HG03442 (cell line): ENCODE data around the gene HAL.

ENCODE experiments used
- ATAC-seq: cut with Tn5 transposase; IDR thresholded peaks from one replicate; pipeline ENCODE4 v1.9.1; 2021; ENCODE audit warnings: mild to moderate bottlenecking, moderate library complexity; ENCODE audit not compliant: unreplicated experiment

The HAL gene

DNA sequence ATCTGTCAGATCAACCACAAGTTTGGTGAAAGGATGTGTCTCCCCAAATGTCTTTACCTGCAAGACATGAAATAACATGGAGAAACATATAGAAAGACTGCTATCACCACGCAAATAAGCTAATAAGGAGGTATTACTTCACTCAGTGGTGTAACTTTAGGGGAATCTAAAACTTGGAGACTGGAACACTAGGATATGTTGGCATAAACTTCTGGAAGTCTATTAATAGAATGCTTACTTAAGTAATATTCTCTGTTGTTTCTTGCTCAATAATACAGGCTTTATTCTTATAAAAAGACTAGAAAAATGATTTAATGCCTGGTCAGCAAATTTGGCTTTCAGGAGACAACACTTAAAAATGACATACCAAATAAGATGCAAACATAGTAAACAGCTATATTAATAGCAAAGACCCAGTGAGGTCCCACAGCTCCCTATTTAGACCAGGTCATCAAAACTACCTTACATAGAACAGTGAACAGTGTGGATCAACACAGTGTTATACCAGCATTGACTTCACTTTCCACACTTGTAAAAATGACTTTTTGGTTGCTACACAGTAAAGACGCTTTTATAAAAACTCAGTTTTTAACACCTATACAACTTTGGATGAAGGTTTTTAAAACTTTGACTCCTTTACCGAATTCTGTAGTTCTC, 18.9 kb upstream of the HAL start:
- no peak for ATAC-seq

DNA sequence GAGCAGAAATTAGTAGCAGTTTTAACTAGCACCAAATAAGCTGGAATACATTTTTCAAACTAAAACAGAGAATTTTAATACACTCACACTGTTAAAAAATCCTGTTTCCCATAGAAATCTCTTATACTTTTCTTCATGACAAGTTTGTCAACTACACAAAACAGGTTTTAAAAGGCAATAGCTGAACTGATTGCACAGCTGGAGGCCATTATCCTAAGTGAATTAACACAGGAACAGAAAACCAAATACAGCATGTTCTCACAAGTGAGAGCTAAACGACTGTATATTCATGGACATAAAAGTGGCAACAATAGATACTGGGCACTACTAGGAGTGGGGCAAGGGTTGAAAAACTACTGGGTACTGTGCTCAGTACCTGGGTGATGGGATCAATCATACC, 11.6 kb upstream of the HAL start:
- no peak for ATAC-seq

DNA sequence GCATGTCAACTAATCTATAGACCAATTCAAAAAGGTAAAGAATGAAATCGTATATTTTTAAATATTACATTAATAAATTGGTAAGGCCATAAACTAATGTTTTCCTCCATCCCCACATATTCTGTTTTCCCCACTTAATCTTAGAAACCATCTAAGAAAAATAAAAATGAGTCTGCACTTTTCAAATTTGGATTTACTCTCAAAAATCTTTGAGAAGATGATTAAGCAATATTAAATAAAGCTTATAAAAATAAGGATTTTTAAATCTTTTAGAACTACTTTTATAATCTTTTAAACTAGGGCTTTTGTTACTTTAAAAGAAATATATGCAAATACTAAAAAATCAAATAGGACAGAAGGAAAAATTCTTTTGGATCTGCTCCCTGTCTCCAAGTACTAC, 10.6 kb upstream of the HAL start:
- no peak for ATAC-seq

DNA sequence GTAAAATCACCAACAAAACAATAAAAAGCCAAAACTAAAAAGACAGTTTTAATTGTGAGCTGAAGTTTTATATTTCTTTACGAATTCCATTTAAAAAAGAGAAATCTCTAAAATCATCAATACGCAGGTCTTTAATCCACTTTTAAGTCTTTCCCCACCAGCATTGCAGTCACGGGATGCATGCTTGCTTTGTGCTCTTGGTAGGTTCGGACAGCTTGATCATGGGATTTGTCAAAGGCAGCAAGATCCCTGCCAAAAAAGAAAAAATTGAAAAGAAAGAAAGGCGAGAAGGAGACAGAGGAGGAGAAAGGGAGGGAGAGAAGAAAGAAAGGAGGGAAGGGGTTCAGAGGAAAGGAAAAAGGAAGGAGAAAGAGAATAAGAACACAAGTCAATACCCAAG, 4.7 kb upstream of the HAL start:
- no peak for ATAC-seq

DNA sequence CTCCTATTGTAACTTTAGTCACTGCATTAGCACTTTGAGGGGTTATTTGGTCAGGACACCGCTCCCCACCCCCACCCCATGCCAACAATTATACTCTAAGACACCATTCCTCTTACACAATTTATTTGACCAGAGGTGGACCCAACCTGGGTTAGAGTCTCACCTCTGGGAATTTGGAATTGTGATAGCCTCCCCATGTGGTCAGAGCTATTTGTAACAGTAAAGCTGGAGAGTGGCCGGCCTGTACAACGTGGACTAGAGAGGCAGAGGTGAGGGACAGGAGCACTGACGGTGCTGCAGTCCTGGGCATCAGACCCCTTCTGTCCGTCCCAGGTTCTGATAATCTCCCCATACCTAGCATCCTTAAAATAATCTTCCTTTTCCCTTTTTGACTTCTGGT, 3.3 kb upstream of the HAL start:
- no peak for ATAC-seq

DNA sequence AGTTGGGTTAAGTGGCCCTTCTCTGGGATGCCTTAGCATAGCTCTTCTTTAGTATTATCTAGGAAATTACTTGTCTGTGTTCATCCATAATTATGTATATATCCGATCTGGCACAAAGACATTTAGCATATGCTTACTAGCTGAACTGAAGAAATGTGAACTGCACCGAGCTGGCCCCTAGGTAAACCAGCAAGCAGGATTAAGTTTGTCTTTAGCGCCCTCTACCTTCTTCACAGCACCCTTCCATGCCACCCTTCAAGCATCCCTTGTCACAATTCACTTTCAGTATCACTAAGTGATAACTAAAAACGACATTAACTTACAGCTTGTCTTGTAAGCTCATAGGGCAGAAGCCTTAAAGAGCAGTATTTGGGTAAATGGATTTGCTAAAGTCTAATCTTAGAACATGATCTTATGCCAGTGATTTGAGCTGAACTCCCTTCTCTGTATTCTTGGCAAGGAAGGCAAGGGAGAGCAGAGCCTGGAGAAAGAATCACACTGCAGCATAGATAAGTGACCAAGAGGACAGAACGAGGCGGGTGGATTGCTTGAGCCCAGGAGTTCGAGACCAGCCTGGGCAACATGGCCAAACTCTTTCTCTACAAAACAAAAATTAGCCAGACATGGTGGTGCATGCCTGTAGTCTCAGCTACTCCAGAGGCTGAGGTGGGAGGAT, 2.6 kb upstream of the HAL start:
- peak; percentile 97 for ATAC-seq

DNA sequence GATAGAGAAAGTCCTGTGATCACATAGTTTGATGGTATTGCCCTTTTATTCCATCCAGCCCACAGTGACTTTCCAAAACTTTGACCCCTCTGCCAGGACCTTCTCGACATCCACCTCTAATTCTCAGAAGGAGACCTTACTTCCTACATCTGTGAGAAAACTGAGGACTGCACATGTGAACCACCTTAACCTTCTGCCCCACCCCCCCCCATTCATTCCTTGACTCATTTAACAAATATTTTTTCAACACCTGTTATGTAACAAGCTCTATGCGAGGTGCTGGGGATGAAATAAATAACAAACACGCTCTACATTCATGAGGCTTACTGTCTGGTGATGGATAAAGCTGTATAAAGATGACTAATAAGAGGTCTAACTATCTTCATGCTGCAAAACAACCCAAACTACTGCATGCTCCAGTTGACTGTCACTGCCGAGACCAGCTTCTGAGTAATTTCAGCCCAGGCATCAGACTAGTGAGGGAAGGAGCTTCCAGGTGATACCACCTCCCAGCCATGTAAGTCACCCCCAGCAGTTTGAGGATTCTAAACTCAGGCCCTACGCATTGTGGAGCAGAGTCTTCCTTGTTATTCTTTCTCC, 1.9 kb upstream of the HAL start:
- ATAC-seq: no peak

DNA sequence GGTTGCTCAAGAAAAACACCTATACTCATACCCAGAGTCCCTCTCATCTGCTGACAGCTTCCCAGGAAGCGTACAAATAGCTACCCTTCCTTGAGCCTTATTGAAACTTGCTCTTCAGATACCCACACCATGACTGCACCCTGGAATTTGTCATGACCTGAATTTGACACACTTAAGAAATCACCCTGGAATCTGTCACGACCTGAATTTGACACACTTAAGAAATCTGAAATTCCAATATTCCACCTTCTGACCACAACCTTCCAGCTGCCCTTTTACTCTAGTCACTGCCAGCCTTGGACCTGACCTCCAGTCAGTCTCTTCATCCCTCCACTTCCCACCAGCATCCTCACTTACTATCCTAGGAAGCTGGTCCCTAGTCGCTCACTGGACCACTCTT, 1.1 kb upstream of the HAL start:
- no peak for ATAC-seq

DNA sequence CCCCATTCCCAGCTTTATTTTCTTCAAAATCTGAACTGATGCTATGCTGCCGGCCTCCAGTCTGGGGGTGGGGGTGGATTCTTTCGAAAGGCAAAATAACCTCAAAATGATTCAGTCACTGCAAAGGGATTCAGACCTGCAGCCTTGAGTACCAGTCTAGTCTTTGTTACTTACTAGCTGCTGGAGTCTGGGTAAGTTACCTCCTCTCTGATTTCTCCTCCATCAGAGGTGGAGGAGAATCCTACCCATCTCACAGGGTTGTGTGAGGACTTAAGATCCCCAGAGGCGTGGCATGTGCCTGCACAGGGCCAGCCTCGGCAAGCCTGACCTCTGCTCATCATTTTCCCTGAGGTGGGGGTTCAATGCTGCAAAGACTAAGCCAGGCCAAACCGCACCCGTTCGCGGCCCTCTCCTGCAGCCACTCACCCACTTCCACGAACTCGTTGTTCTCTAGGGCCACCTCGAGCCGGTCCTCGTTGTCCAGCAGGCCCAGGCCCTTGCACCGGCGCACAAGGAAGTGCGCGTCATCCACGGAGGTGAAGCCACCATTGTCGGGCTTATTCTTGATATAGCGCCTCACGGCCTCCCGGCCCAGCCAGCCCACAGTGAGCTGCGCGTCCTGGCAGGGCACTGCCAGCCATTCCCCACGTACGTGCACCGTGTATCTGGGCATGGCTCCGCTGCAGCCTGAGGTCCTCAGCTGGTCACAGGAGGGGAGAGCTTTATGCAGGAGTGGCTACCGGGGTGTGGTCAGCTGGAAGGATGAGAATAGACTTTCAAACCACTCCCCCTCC, 709 bp downstream of the HAL start:
- no peak for ATAC-seq

DNA sequence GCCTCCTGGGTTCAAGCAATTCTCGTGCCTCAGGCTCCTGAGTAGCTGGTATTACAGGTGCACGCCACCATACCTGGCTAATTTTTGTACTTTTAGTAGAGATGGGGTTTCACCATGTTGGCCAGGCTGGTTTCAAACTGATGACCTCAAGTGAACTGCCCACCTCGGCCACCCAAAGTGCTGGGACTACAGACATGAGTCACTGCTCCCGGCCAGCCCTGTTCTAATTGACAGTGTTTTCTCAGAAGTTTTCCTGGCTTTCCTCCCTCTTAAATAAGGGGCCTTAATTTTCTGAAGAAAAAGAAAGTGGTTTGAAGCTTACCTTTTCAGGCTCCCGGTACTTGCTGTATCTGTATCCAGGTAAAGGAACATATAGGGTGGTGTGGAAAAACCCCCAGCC, 1.7 kb downstream of the HAL start:
- no peak for ATAC-seq

DNA sequence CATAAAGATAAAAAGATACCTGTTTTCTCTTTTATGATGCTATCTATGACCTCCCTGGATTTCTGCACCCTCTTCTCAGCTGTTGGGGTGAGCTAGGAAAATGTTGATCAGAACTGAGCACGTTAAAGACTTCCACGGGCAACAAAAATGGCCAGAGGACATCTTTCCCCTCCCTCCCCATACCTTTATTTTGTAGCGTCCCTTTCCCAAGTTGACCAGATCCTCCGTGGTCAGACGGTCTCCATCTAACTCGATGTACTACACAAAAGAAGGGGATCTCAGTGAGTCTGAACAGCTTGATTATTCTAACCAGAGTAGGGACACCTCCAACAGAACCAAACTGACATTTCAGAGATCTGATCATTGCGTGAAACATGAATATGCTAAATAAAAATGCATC, 2.2 kb downstream of the HAL start:
- ATAC-seq: no peak

DNA sequence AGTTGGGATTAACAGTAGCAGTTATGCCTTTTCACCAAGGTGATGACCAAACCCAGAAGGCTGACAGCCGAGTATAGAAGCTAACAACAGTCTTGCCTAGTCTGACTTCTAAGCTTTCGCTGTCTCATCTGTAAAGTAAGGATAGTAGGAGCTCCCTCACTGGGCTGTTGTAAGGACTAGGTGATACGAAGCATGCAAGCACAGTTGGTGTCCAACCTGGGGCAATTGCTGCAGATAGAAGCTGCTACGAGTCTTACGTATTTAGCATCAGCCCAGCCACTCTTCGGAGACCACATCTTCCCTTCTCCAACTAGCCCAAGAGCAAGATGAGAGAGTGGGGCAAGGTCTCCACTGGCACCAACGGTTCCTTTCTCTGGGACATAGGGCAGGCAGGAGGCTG, 6.0 kb downstream of the HAL start:
- no peak for ATAC-seq

DNA sequence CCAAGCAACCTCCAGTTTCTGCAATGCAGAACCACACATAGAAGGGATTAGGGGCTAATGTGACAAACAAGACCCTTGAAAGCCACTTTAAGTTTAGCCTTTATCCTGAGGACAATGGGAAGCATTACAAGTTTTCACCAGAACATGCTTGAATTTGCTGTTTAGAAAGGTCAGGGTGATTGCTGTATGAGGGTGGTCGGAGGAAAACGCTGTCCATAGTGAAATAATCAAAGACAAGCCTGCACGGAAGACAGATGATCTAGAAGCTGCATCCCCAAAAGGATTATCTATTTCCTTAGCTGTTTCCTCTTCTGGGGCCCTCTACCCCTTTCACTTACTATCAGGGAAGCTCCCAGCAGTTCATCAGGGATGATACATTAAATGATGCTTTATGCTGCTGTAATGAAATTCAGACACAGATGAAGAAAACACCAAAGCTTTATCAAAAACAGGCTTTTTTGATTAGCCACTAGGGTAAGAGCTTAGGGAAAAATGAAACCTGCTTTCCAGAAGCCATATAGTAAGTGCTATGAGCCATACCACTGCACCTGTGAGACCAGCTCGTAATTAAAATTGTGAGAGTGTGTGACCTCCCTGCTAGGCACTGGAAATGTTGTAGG, 6.5 kb downstream of the HAL start:
- no peak for ATAC-seq

DNA sequence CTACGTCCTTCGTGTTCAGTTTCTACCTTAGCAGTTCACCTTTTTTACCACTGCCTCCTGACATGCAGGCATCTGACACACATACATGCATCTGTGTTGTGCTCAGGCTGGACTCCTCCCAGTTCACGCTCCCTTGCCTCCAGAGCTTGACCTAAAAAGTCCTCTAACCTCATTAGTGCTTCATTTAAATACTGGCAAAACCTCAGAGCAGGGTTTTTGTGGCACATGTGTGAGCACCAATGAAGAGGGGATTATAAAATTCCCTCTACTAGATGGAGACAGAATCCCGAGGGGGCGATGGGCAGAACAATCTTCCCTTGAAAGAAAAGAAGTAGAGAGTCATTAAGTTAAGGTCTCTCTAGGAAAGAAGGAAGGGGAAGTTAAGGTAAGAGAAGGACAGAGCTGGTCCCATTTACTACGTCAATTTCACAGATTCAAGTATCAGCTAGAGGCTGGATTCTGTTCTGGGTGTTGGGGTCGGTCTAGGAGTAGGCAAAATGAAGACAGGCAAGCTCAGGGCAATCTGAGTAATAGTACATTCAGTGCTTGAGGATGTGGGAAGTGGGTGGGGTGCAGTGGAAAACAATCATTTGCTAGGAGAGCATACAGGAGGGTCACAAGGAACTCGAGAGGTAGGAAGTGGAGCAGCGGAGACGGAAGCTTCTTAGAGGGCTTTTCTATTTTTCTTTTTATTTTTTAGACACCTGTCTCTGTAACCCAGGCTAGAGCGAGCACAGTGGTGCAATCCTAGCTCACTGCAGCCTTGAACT, 7.5 kb downstream of the HAL start:
- ATAC-seq: no peak

DNA sequence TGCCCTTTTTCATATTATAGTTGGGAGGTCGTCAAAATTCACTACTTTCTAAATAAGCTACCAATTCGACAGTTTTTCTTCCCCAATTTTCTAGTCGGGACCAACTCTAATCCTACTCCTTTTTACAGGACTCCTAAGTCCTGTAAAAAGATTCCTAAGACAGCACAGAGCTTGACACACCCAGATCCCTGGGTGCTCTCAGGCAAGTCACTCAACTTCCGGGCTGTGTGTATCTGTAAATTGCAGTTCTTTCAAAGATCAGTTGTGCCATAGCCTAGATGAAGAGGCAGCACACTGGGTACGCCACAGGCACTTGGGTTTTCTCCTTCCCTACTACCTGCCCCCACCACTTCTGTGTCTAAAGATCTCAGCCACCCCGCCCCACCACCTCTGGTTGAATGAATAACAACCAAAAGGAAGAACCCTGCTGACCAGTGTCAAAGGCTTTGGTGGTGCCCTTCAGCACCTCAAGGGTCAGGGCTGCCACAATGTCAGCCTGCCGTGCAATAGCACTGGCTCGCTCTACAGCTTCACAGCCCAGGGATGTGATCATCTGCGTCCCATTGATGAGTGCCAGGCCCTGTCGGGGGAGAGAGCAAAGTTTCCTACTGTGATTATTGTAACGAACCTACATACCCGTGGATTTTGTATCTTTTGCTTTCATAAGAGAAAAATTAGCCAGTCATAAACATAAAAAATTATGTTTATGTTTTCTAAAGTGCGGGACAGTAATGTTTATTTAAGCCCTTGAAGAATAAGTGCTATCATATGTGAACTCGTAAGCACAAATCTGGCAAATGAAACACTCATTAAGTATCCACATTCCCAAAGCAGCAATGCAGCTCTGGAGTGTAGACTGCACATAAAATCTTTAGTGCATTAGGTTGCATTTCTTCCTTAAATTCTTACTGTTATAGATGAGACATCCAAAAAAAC, 9.2 kb downstream of the HAL start:
- no peak for ATAC-seq

DNA sequence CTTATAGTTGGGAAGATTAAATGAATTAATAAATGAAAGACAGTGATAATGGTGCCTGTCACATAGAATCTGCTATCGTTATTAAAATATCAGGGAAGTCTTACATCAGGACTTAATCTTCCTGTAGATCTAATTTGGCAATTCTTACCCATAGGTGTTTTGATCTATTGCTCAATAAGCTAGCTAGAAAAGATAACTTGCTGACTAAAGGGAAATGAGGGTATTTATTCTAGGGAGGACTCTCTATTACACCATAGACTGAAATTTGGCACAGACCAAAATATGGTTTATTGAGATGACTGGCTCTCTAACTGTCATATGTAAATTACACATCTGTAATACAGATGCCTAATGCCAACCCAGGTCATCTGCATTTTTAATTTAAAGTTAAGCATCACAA, 11.5 kb downstream of the HAL start:
- ATAC-seq: no peak

DNA sequence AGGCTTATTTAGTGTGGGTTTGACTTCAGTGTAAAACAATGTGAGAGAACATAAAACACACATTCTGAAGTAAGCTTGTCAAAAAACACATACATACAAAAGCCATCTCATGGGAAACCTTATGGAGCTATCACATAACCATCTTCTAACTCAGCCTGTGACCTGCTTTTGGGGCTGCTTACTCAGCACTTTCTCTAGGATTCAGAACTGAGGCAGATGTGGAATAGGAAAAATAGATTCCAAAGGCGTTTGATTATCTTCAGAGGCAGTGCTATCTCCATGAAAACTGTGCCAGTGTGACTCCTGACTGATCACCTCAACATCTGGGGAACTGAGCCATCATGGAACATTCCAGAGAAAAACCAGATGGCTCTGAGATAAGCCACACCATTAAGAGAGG, 13.5 kb downstream of the HAL start:
- no peak for ATAC-seq

DNA sequence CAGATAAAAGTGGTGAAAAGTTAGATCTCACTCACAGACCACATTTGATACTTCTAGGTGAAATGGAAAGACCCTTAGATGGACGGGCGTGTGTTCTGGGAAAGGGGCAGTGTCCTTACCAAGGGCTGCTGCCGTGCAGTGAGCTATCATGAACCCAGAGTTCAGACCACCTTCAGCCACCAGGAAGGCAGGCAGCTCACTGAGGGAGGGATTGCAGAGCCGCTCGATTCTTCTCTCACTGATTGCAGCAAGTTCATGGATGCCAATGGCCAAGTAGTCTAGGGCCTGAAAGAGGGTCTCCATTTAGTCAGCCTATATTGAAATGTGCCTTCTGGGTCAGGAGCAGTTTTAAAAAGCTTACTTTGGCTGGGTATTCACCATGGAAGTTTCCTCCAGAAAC, 15.7 kb downstream of the HAL start:
- no peak for ATAC-seq

DNA sequence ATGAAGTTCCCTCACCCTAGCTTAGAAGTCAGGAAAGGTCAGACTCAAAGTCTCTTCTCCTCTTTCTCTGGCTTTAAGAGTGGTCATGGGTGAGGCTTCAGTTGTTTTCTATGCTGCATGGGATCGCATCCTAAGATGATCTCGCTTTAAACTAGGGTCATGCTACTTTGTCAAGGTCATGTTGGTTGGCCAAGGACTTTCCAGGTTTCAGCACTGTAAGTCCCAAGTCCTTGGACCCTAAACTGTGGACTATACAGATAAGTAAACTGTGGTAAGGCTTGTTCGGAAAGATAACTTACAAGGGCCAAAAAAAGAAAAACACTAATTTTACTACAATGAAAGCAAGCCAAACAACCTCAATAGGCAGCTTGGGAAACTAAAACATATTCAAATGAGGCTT, 17.4 kb downstream of the HAL start:
- ATAC-seq: no peak

DNA sequence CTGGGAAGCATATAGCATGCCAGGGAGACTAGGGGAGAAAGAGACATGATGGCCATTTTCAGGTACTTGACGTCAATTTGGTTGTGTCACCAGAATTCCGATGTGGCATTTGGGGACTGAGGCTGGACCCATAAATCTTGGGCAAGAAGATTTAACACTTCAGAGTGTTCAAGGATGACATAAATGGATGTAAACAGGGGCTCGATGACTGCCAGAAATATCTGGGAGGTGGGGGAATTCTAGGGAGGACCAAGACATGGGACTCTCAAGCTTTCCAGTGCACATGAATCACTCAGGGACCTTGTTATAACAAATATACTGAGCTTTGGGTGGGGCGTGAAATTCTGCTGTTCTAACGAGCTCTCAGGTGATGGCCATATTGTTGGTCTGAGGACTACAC, 17.8 kb downstream of the HAL start:
- ATAC-seq: no peak
